OCI-LY1 (cell line): ENCODE data around the gene UBA52.

Experiments
- CTCF ChIP-seq: fragments of 200-600 bp; sonication (generic), shearing (Covaris generic); IDR thresholded peaks from 2 replicates; pipeline ENCODE4 v1.5.1; 2017; ENCODE audit warnings: mild to moderate bottlenecking, antibody characterized with exemption, low read length, moderate library complexity, mixed read lengths
- EZH2 ChIP-seq: fragments of 200-600 bp; sonication (generic), shearing (Covaris generic); IDR thresholded peaks from 2 replicates; pipeline ENCODE4 v1.8.0; 2017; ENCODE audit warnings: borderline replicate concordance, mixed run types, mild to moderate bottlenecking, antibody characterized with exemption, low read length, moderate library complexity, mixed read lengths

- TF ChIP-seq CTCF (no peak), EZH2 (no peak)
Measured at GRCh38 chr19:18618236-18618635, 46.6 kb downstream of the UBA52 start.
